Esophagus squamous epithelium (tissue), 5 donors: ENCODE data around the gene MYH7. TPM values are rescaled to one million over a fixed set of nuclear protein-coding genes. Genes with fewer than 3 reads are reported as not detected.
"Not testable (repeated sequence)": the region's sequence is repeated elsewhere in the genome, so short reads cannot be mapped to it uniquely, and the experiment has no call there.

ENCODE experiments used
- DNase-seq: peaks from one replicate; lab custom pipeline; 2025; lab: John Stamatoyannopoulos, UW
- H3K27ac ChIP-seq, 4 donors: fragments of 200-600 bp; sonication (generic); one replicate each; pipeline ENCODE4 v1.5.1; 2016 to 2019; ENCODE audit warnings: mild to moderate bottlenecking in 1 of 4
- H3K27me3 ChIP-seq, 4 donors: fragments of 200-600 bp; sonication (generic); 1 replicate in 3 of 4; 2 replicates in 1 of 4; pipeline versions ENCODE4 v1.5.1 to v1.6.0; 2017 to 2021; ENCODE audit warnings: antibody characterized with exemption in 1 of 4
- H3K36me3 ChIP-seq, 3 donors: fragments of 200-600 bp; sonication (generic); one replicate each; pipeline ENCODE4 v1.5.1; 2016 to 2019
- H3K4me1 ChIP-seq, 3 donors: fragments of 200-600 bp; sonication (generic); one replicate each; pipeline ENCODE4 v1.5.1; 2017 to 2019
- H3K4me3 ChIP-seq, 4 donors: fragments of 200-600 bp; sonication (generic); 1 replicate in 3 of 4; 2 replicates in 1 of 4; pipeline ENCODE4 v1.5.1; 2016 to 2019; ENCODE audit warnings: mild to moderate bottlenecking in 2 of 4, moderate library complexity in 1 of 4
- H3K9me3 ChIP-seq, 3 donors: fragments of 200-600 bp; sonication (generic); one replicate each; pipeline ENCODE4 v1.5.1; 2016 to 2019
- CTCF ChIP-seq, 6 experiments: fragments of 450-650 bp in 4 of 6; fragments of 200-600 bp in 2 of 6; sonication (generic) in 2 of 6; IDR thresholded peaks; one replicate each; pipeline ENCODE4 v1.5.1; 2016 to 2019; ENCODE audit warnings: antibody characterized with exemption in 6 of 6, mild to moderate bottlenecking in 4 of 6, moderate library complexity in 4 of 6
- POLR2A ChIP-seq, 4 donors: fragments of 450-650 bp; IDR thresholded peaks; one replicate each; pipeline ENCODE4 v1.6.1; 2017; ENCODE audit warnings: antibody characterized with exemption in 4 of 4, mild to moderate bottlenecking in 4 of 4, moderate library complexity in 3 of 4
- WGBS, 2 donors: methylation state at CpG; one replicate each; pipeline ENCODE4 v1.1.5; 2018; 5-methylcytosine and 5-hydroxymethylcytosine counted together
- intact Hi-C: fragments of 100-400 bp; cut with DNase I; formaldehyde crosslinking; loops from one replicate; pipeline ENCODE4 v1.15.0; 2022
- total RNA-seq, 4 donors: library from RNA; depleted of rRNA; stranded (reverse); fragments of >200 nt; gene quantifications; one replicate each; pipeline ENCODE4 v1.1.0, GENCODE V29; 2016
- donor health status: DM: yes; HTN: yes; CAD: no.

MYH7 gene
- total RNA-seq, 4 donors from 2014 or later, result not detected

- no peak overlapping the region for H3K4me3 ChIP-seq
- no peaks in the 10 kb centered on the region for H3K9me3 ChIP-seq
- intact Hi-C loops, result no loop called here
- no peaks in the 10 kb centered on the region for H3K4me1 ChIP-seq
- WGBS, 2 donors, result 77 to 84% methylated on average over 3 to 4 of the region's 7 CpGs
- peaks cover 0 to 18% (median 0%) of the 10 kb centered on the region in 4 donors for H3K27me3 ChIP-seq
- no peak for TF ChIP-seq POLR2A (IDR thresholded peaks at IDR 0.05)
- no peak for TF ChIP-seq CTCF (IDR thresholded peaks at IDR 0.05)
- H3K36me3 ChIP-seq, result no peaks in the 10 kb centered on the region
- no peak overlapping the region for H3K27ac ChIP-seq
- no peak for DNase-seq
Observed at GRCh38 chr14:23392613-23393012, 42.8 kb downstream of the MYH7 start.

DNA sequence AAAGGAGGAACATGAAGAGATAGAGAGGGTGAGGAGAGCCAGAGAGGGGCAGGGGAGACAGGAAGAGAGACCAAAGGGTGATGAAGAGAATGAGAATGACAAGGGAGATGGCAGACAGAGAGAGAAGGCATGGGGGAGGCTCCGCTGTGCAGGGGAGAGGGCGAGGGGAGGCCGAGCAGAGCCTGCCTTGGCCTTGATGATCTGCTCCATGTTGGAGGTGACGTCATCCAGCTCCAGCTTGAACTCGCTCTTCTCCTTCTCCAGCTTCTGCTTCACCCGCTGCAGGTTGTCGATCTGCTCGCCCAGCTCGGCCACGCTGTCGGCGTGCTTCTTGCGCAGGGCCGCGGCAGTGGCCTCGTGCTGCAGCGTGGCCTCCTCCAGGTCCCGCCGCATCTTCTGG lies 45.6 kb downstream of the MYH7 start:
- 87 to 88% methylated on average over 5 to 6 of the region's 19 CpGs for WGBS, 2 donors
- not testable (repeated sequence) for H3K27ac ChIP-seq

GRCh38 chr14:23389396-23389795 lies 46.1 kb downstream of the MYH7 start:
- Histone ChIP-seq H3K36me3 (no peaks in the 10 kb centered on the region), H3K4me1 (no peaks in the 10 kb centered on the region), H3K27ac (no peak overlapping the region), H3K27me3 (peaks cover 0 to 18% (median 0%) of the 10 kb centered on the region in 4 donors), H3K9me3 (no peaks in the 10 kb centered on the region), H3K4me3 (no peak overlapping the region)
- no peak for TF ChIP-seq CTCF (IDR thresholded peaks at IDR 0.05)
- no peak for TF ChIP-seq POLR2A (IDR thresholded peaks at IDR 0.05)
- 58 to 64% methylated on average over 4 to 7 of the region's 12 CpGs for WGBS, 2 donors
- intact Hi-C loops, result no loop called here
- DNase-seq, result no peak

More for the DNA sequence above, 45.6 kb downstream of the MYH7 start:
- H3K4me3 ChIP-seq, intact Hi-C loops, DNase-seq, H3K9me3 ChIP-seq, H3K4me1 ChIP-seq, H3K36me3 ChIP-seq: not testable (repeated sequence)
- peaks cover 0 to 18% (median 0%) of the 10 kb centered on the region in 4 donors for H3K27me3 ChIP-seq

GRCh38 chr14:23388996-23389395 lies 46.5 kb downstream of the MYH7 start:
- Histone ChIP-seq H3K4me3 (no peak overlapping the region), H3K27me3 (peaks cover 0 to 18% (median 0%) of the 10 kb centered on the region in 4 donors), H3K9me3 (no peaks in the 10 kb centered on the region), H3K27ac (no peak overlapping the region), H3K4me1 (no peaks in the 10 kb centered on the region), H3K36me3 (no peaks in the 10 kb centered on the region)
- no peak for DNase-seq
- no peak for TF ChIP-seq POLR2A (IDR thresholded peaks at IDR 0.05)
- TF ChIP-seq CTCF (IDR thresholded peaks at IDR 0.05), result no peak
- 70% methylated on average over 2 of the region's 8 CpGs; no CpG with 5 or more reads in 1 of the 2 donors for WGBS, 2 donors
- intact Hi-C loops, result no loop called here

DNA sequence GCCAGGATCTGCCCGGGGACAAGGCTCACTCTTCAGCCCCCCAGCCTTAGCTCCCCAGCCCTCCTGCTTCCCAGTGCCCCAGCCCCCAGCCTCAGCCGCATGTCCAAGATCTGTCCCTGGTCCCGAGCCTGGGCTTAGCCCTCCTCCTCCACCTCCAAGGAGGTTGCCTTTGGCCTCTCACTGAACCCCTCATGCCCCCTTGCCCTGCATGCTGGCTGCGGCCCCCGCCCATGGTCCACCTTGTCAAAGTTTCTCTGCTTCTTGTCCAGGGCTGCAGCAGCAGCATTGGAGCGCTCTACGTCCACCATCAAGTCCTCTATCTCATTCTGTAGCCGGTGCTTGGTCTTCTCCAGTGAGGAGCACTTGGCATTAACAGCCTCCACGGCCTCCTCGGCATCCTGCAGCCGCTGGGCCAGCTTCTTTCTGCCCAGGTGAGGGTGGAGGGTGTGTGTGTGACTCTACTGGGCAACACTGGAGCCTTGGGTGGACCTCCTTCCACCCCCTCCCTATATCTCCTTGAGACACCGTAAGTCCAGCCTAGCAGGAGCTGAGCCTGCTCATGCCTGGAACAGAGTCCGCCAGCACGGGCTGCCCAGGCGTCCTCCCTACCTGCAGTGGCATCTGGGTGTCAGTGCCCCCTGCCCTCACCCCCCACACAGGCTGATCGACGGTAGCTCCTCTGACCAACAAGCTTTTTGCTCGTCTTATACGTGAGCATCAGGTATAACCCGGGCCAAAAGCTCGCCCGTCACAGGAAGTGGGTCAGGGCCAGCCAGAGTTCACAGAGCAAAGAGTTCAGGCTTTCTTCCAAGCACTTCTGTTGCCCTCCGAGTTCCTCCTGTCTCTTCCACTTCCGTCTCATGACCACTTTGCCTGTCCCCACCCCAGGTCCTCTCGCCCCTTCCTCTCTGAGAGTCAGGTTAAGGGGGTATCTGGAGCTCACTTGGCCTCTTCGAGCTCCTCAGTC lies 47.3 kb downstream of the MYH7 start:
- intact Hi-C loops, result no loop called here
- TF ChIP-seq POLR2A (IDR thresholded peaks at IDR 0.05) (no peak), CTCF (IDR thresholded peaks at IDR 0.05) (no peak)
- peaks cover 0 to 18% (median 0%) of the 10 kb centered on the region in 4 donors for H3K27me3 ChIP-seq
- H3K4me3 ChIP-seq, result no peak overlapping the region
- DNase-seq, result no peak
- WGBS, 2 donors, result 68 to 70% methylated on average over 17 of the region's 26 CpGs
- H3K36me3 ChIP-seq, result no peaks in the 10 kb centered on the region
- no peaks in the 10 kb centered on the region for H3K4me1 ChIP-seq
- H3K27ac ChIP-seq, result no peak overlapping the region
- no peaks in the 10 kb centered on the region for H3K9me3 ChIP-seq
